Measurements from ENCODE around the gene MAEA.

MAEA gene

DNA sequence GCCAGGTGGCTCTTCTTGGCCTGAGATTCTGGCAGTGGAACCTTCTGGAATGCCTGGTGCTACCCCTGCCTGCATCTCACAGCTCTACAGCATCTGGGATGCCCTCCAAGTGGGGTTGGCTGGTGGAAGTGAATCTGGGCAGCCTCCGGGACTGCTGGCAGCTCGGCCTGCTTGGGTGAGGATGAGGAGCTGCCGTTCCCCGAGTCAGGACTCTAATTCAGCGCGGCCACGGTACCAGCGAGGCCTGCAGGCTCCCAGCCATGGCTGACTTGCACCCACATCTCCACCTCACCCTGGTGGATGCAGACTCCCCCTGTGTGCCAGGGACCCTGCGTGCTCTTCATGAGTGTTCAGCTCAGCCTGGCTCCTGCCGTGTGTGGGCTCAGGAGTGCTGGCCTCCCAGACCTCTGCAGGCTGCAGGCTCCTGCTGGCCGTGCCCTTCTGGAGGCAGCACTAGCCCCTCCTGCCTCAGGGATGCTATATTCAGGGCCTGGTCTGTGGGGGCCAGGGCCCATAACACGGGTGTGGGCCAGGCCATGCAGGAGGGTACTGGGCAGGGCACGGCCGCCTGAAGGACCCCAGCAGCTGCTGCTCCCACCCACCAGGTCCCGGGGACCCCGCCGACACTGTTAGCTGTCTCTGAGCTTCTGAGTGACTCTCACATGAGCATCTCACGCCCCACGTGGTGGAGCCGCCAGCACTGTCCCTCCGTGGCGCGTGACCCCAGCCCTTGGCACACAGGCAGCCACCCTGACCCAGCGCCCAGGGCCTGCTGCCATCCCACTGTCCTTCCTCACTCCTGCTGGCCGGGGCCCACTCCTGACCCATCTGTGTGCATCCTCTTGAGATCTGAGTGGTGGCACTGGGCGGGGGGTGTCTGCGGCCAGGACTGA is 67.9 kb downstream of the MAEA start:
- H3K27ac ChIP-seq (ENCODE audit: insufficient read depth in 1 of 2, low read depth in 1 of 2, low read length in 2 of 2, poor library complexity in 1 of 2, severe bottlenecking in 2 of 2): no peak overlapping the region
- 94% methylated on average over 25 of the region's 27 CpGs for WGBS (ENCODE audit: insufficient coverage)
- H3K9me3 ChIP-seq (ENCODE audit: control extremely low read depth in 1 of 5, control insufficient read depth in 4 of 5, insufficient read depth in 2 of 5, low read depth in 1 of 5, low read length in 4 of 5): no peaks in the 10 kb centered on the region
- H3K27me3 ChIP-seq (replicated peaks in 2 of 5; ENCODE audit: control insufficient read depth in 4 of 5, insufficient read depth in 5 of 5, low read length in 4 of 5): no peaks in the 10 kb centered on the region
- no peak for DNase-seq
- no peaks in the 10 kb centered on the region for H3K4me1 ChIP-seq (ENCODE audit: control extremely low read depth in 1 of 4, control insufficient read depth in 4 of 4, insufficient read depth in 4 of 4, low read length in 3 of 4)
- no peak overlapping the region for H3K4me3 ChIP-seq (ENCODE audit: control insufficient read depth in 1 of 7, extremely low read depth in 1 of 7, insufficient read depth in 4 of 7, low read depth in 2 of 7, low read length in 6 of 7)
- ChIA-PET POLR2A (no interaction called here), CTCF (interaction anchor here (0.8 to 4.5 kb wide), 4 partner anchors 10 to 273 kb away, joined by 3 to 19 read pairs (median 4); no protein-coding TSS in a partner anchor)
- peaks cover 0 to 22% (median 4%) of the 10 kb centered on the region in 4 experiments for H3K36me3 ChIP-seq (ENCODE audit: control insufficient read depth in 4 of 4, insufficient read depth in 4 of 4, low read length in 3 of 4)

DNA sequence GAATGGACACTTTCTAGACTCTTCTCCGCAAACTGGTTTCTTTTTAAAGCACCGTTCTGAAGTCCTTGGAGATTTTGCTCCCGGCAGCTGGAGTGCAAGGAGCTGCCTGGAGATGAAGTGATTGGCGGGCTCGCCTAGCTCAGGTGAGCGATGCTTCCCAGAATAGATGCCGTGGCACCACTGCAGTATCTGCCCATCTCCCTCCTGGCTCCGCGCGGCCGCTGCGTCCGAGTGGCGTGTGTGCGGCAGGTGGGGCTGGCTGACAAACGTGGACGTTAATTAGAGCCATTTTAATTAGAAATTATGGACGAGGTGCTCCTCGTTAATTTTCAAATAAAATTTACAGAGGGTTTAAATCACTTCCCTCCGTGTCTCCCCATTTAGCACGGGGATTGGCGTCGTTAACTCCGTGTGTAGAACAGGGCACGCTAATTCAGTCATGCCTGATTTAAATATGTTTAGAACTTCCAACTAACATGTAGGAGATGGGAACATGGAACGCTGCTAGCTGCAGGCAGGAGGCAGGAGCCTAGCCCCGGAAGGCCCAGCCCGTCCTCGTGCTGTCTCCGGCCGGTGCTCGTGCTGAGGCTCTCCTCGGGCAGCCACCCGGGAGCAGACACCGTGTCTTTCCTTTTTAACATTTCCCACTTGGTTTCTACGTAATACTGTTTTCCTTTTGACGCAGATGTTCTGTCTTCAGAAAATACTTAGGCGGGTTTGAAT is 68.9 kb downstream of the MAEA start:
- Histone ChIP-seq H3K4me1 (ENCODE audit: control extremely low read depth in 1 of 4, control insufficient read depth in 4 of 4, insufficient read depth in 4 of 4, low read length in 3 of 4) (no peaks in the 10 kb centered on the region), H3K27me3 (replicated peaks in 2 of 5; ENCODE audit: control insufficient read depth in 4 of 5, insufficient read depth in 5 of 5, low read length in 4 of 5) (no peaks in the 10 kb centered on the region), H3K27ac (ENCODE audit: insufficient read depth in 1 of 2, low read depth in 1 of 2, low read length in 2 of 2, poor library complexity in 1 of 2, severe bottlenecking in 2 of 2) (no peak overlapping the region), H3K36me3 (ENCODE audit: control insufficient read depth in 4 of 4, insufficient read depth in 4 of 4, low read length in 3 of 4) (peaks cover 0 to 17% (median 3%) of the 10 kb centered on the region in 4 experiments), H3K4me3 (ENCODE audit: control insufficient read depth in 1 of 7, extremely low read depth in 1 of 7, insufficient read depth in 4 of 7, low read depth in 2 of 7, low read length in 6 of 7) (no peak overlapping the region), H3K9me3 (ENCODE audit: control extremely low read depth in 1 of 5, control insufficient read depth in 4 of 5, insufficient read depth in 2 of 5, low read depth in 1 of 5, low read length in 4 of 5) (no peaks in the 10 kb centered on the region)
- POLR2A ChIA-PET: no interaction called here
- DNase-seq: no peak
- CTCF ChIA-PET: interaction anchor here (1.1 kb wide), 1 partner anchor 191 kb away, joined by 3 read pairs; no protein-coding TSS in a partner anchor
- WGBS (ENCODE audit: insufficient coverage): 98% methylated on average over 38 of the region's 38 CpGs

DNA sequence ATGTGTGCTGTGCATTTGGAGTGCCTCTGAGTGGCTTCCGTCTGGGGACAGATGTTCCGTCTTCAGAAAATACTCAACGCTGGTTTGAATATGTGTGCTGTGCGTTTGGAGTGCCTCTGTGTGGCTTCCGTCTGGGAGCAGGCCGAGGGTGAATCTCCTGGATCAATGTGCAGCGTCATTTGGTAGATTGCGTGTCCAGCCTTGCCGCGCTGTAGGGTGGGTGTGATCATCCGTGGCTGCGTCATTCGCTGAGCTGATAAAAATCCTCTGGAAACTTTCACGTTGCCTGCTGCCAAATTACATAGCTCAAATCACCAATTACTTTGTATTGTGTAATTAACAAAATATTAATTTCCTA is 69.4 kb downstream of the MAEA start:
- Histone ChIP-seq H3K27me3 (replicated peaks in 2 of 5; ENCODE audit: control insufficient read depth in 4 of 5, insufficient read depth in 5 of 5, low read length in 4 of 5) (no peaks in the 10 kb centered on the region), H3K27ac (ENCODE audit: insufficient read depth in 1 of 2, low read depth in 1 of 2, low read length in 2 of 2, poor library complexity in 1 of 2, severe bottlenecking in 2 of 2) (no peak overlapping the region), H3K36me3 (ENCODE audit: control insufficient read depth in 4 of 4, insufficient read depth in 4 of 4, low read length in 3 of 4) (peaks cover 0 to 16% (median 3%) of the 10 kb centered on the region in 4 experiments), H3K4me3 (ENCODE audit: control insufficient read depth in 1 of 7, extremely low read depth in 1 of 7, insufficient read depth in 4 of 7, low read depth in 2 of 7, low read length in 6 of 7) (no peak overlapping the region), H3K4me1 (ENCODE audit: control extremely low read depth in 1 of 4, control insufficient read depth in 4 of 4, insufficient read depth in 4 of 4, low read length in 3 of 4) (no peaks in the 10 kb centered on the region), H3K9me3 (ENCODE audit: control extremely low read depth in 1 of 5, control insufficient read depth in 4 of 5, insufficient read depth in 2 of 5, low read depth in 1 of 5, low read length in 4 of 5) (no peaks in the 10 kb centered on the region)
- no peak for DNase-seq
- POLR2A ChIA-PET: no interaction called here
- WGBS (ENCODE audit: insufficient coverage): 98% methylated on average over 9 of the region's 14 CpGs
- CTCF ChIA-PET: no interaction called here

DNA sequence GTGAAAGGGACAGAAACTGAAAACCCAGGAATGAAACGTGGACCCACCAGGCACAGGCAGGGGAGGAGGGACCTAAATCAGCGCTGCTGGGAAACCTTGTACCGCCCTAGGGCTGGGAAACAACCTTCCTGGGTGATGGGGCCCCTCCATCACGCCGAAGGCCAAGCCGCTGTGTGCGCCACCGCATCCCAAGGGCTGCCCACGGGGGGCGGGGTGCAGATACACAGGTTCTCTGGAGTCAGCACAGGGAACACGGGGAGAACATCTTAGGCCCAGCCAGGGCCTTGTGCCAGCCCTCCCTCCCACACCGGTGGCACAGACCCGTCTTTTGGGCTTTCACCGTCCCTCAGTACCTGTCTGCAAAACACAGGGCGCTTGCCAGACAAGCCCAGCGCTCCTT is 70.3 kb downstream of the MAEA start:
- 95% methylated on average over 10 of the region's 16 CpGs for WGBS (ENCODE audit: insufficient coverage)
- CTCF ChIA-PET: no interaction called here
- no peak for DNase-seq
- Histone ChIP-seq H3K4me1 (ENCODE audit: control extremely low read depth in 1 of 4, control insufficient read depth in 4 of 4, insufficient read depth in 4 of 4, low read length in 3 of 4) (no peaks in the 10 kb centered on the region), H3K4me3 (ENCODE audit: control insufficient read depth in 1 of 7, extremely low read depth in 1 of 7, insufficient read depth in 4 of 7, low read depth in 2 of 7, low read length in 6 of 7) (no peak overlapping the region), H3K27me3 (replicated peaks in 2 of 5; ENCODE audit: control insufficient read depth in 4 of 5, insufficient read depth in 5 of 5, low read length in 4 of 5) (no peaks in the 10 kb centered on the region), H3K9me3 (ENCODE audit: control extremely low read depth in 1 of 5, control insufficient read depth in 4 of 5, insufficient read depth in 2 of 5, low read depth in 1 of 5, low read length in 4 of 5) (no peaks in the 10 kb centered on the region), H3K36me3 (ENCODE audit: control insufficient read depth in 4 of 4, insufficient read depth in 4 of 4, low read length in 3 of 4) (peaks cover 0 to 13% (median 2%) of the 10 kb centered on the region in 4 experiments), H3K27ac (ENCODE audit: insufficient read depth in 1 of 2, low read depth in 1 of 2, low read length in 2 of 2, poor library complexity in 1 of 2, severe bottlenecking in 2 of 2) (no peak overlapping the region)
- POLR2A ChIA-PET: no interaction called here

DNA sequence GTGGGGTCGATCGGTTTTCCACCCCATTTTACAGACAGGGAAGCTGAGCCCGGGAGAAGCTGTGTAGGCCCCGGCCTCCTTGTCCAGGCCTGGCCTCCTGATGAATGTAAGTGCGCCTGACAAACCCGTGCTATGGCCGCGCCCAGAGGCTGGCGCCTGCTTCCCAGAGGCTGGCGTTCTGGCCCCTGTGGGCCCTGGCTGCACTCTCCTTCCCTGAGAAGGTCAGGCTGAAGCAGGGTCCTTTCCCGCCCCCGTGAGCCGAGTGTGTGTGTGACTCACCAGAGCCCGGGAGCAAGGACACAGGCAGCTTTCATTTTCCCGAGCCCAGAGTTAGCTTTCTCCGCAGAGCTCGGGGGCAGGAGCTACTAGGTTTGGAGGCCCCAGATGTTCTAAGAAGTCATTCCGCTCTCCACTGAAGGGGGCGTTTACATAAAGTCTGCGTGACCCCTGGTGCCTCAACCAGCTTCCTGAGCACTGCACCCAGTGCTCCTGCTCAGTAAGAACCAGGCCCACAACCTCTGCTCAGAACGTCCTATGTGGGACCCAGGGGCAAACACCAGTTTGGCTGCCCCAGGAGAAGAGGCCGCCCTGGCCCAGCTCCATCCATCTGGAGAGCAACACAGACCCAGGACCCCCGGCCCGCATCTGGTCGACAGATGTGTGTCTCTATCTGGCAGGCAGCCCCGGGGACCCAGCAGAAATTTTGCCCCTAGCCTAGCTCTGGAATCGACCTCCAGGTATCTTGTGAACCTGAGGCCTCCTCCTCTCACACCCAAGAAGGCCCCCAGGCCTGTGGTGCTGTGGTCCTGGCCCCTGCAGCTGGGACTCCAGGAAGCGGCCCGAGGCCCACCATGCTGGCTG is 71.0 kb downstream of the MAEA start:
- Histone ChIP-seq H3K27me3 (replicated peaks in 2 of 5; ENCODE audit: control insufficient read depth in 4 of 5, insufficient read depth in 5 of 5, low read length in 4 of 5) (no peaks in the 10 kb centered on the region), H3K36me3 (ENCODE audit: control insufficient read depth in 4 of 4, insufficient read depth in 4 of 4, low read length in 3 of 4) (peaks cover 0 to 9% (median 3%) of the 10 kb centered on the region in 4 experiments), H3K4me1 (ENCODE audit: control extremely low read depth in 1 of 4, control insufficient read depth in 4 of 4, insufficient read depth in 4 of 4, low read length in 3 of 4) (no peaks in the 10 kb centered on the region), H3K4me3 (ENCODE audit: control insufficient read depth in 1 of 7, extremely low read depth in 1 of 7, insufficient read depth in 4 of 7, low read depth in 2 of 7, low read length in 6 of 7) (no peak overlapping the region), H3K9me3 (ENCODE audit: control extremely low read depth in 1 of 5, control insufficient read depth in 4 of 5, insufficient read depth in 2 of 5, low read depth in 1 of 5, low read length in 4 of 5) (no peaks in the 10 kb centered on the region), H3K27ac (ENCODE audit: insufficient read depth in 1 of 2, low read depth in 1 of 2, low read length in 2 of 2, poor library complexity in 1 of 2, severe bottlenecking in 2 of 2) (no peak overlapping the region)
- CTCF ChIA-PET: interaction anchor here (1.2 kb wide), 1 partner anchor 210 kb away, joined by 3 read pairs; no protein-coding TSS in a partner anchor
- DNase-seq: no peak
- POLR2A ChIA-PET: no interaction called here
- 97% methylated on average over 28 of the region's 29 CpGs for WGBS (ENCODE audit: insufficient coverage)

DNA sequence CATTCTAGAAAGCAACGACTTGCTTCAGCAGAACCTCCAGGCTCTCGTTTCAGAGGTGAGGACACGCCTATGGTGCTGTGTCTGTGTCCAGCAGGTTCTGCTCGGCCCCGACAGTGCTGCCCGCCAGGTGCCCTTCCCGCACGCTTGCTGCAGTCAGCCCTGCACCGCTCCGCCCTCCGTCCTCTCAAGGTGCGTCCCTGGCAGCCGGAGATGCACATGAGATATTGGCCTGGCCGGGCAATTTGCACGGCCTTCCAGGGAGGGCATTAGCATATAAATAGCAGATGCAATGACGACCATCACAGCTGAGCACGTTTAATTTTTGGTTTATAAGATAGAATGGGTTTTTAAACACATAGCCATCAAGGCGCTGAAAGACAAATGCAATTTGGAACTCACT is 71.7 kb downstream of the MAEA start:
- POLR2A ChIA-PET: no interaction called here
- 95% methylated on average over 18 of the region's 18 CpGs for WGBS (ENCODE audit: insufficient coverage)

More for the DNA sequence above, 71.7 kb downstream of the MAEA start:
- Histone ChIP-seq H3K4me3 (ENCODE audit: control insufficient read depth in 1 of 7, extremely low read depth in 1 of 7, insufficient read depth in 4 of 7, low read depth in 2 of 7, low read length in 6 of 7) (no peak overlapping the region), H3K36me3 (ENCODE audit: control insufficient read depth in 4 of 4, insufficient read depth in 4 of 4, low read length in 3 of 4) (peaks cover 0 to 7% (median 4%) of the 10 kb centered on the region in 4 experiments), H3K4me1 (ENCODE audit: control extremely low read depth in 1 of 4, control insufficient read depth in 4 of 4, insufficient read depth in 4 of 4, low read length in 3 of 4) (no peaks in the 10 kb centered on the region), H3K9me3 (ENCODE audit: control extremely low read depth in 1 of 5, control insufficient read depth in 4 of 5, insufficient read depth in 2 of 5, low read depth in 1 of 5, low read length in 4 of 5) (no peaks in the 10 kb centered on the region), H3K27me3 (replicated peaks in 2 of 5; ENCODE audit: control insufficient read depth in 4 of 5, insufficient read depth in 5 of 5, low read length in 4 of 5) (no peaks in the 10 kb centered on the region), H3K27ac (ENCODE audit: insufficient read depth in 1 of 2, low read depth in 1 of 2, low read length in 2 of 2, poor library complexity in 1 of 2, severe bottlenecking in 2 of 2) (no peak overlapping the region)
- DNase-seq: no peak
- CTCF ChIA-PET: interaction anchor here (1.2 kb wide), 1 partner anchor 209 kb away, joined by 3 read pairs; no protein-coding TSS in a partner anchor
